Neural crest cell (in vitro differentiated cells): ENCODE results near the gene SVEP1. TPM values are rescaled to one million over a fixed set of nuclear protein-coding genes. Genes with fewer than 3 reads are reported as not detected.
"Not testable (repeated sequence)": the region's sequence is repeated elsewhere in the genome, so short reads cannot be mapped to it uniquely, and the experiment has no call there.

Experiments used
- DNase-seq: peaks from one replicate; pipeline ENCODE4 v3.0.0; 2021; ENCODE audit warnings: low read depth, mixed read lengths, low spot score
- H3K27ac Mint-ChIP-seq: one replicate; pipeline ENCODE4 v1.8.0; 2021; ENCODE audit warnings: mild to moderate bottlenecking, mixed read lengths; ENCODE audit not compliant: unreplicated experiment
- H3K27me3 Mint-ChIP-seq: 2 replicates; pipeline ENCODE4 v1.8.0; 2021; ENCODE audit warnings: low read depth, mild to moderate bottlenecking, mixed read lengths
- H3K36me3 Mint-ChIP-seq: 2 replicates; pipeline ENCODE4 v1.8.0; 2021; ENCODE audit warnings: low read depth, mild to moderate bottlenecking, mixed read lengths
- H3K4me1 Mint-ChIP-seq: 2 replicates; pipeline ENCODE4 v1.8.0; 2021; ENCODE audit warnings: mixed read lengths
- H3K4me3 Mint-ChIP-seq: one replicate; pipeline ENCODE4 v1.8.0; 2021; ENCODE audit warnings: mild to moderate bottlenecking, mixed read lengths
- H3K9me3 Mint-ChIP-seq: 2 replicates; pipeline ENCODE4 v1.8.0; 2021; ENCODE audit warnings: mixed read lengths
- total RNA-seq: library from RNA; stranded (reverse); gene quantifications from 2 replicates; pipeline ENCODE4 v1.2.1, GENCODE V29; 2021
- TF ChIP-seq, protein P1 (sequence below): fragments of 200-600 bp; sonication (generic); conservative IDR thresholded peaks from 2 replicates; pipeline ENCODE4 v1.5.0; 2021; ENCODE audit warnings: antibody characterized with exemption, mild to moderate bottlenecking

SVEP1 gene
- total RNA-seq, 1 donor from 2014 or later = 1.3 TPM

DNA sequence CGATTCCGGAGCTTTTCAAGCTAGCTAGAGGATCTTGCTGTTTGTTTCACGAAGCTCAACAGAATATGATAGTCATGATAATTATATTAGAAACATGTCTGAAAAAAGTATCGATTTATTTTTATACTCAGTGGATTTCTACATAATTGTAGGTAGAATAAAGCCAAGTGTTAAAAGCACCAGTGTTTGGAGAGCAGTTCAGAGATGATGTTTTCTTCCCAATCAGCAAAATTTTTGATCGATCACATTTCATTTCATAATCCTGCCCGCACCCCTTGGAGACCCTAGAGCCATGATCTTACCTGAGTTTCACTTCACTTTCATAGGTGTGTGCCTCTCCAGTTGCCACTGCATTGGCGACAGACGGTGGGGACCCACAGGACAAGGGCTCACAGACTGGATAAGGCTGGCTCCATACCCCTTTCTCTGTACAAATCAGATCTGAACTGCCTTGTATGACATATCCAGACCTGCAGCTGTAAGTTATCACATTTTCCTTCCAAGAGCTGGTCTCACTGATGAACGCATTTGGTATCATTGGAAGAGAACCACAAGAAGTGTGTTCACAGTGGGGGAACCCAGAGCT lies 173.6 kb downstream of the SVEP1 start:
- no peak for DNase-seq
- Mint-ChIP-seq H3K9me3 (no peaks in the 10 kb centered on the region), H3K27ac (no peak overlapping the region), H3K27me3 (no peaks in the 10 kb centered on the region), H3K36me3 (no peaks in the 10 kb centered on the region), H3K4me1 (no peaks in the 10 kb centered on the region), H3K4me3 (no peak overlapping the region)
- TF ChIP-seq, protein P1, sequence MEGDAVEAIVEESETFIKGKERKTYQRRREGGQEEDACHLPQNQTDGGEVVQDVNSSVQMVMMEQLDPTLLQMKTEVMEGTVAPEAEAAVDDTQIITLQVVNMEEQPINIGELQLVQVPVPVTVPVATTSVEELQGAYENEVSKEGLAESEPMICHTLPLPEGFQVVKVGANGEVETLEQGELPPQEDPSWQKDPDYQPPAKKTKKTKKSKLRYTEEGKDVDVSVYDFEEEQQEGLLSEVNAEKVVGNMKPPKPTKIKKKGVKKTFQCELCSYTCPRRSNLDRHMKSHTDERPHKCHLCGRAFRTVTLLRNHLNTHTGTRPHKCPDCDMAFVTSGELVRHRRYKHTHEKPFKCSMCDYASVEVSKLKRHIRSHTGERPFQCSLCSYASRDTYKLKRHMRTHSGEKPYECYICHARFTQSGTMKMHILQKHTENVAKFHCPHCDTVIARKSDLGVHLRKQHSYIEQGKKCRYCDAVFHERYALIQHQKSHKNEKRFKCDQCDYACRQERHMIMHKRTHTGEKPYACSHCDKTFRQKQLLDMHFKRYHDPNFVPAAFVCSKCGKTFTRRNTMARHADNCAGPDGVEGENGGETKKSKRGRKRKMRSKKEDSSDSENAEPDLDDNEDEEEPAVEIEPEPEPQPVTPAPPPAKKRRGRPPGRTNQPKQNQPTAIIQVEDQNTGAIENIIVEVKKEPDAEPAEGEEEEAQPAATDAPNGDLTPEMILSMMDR = no peak

DNA sequence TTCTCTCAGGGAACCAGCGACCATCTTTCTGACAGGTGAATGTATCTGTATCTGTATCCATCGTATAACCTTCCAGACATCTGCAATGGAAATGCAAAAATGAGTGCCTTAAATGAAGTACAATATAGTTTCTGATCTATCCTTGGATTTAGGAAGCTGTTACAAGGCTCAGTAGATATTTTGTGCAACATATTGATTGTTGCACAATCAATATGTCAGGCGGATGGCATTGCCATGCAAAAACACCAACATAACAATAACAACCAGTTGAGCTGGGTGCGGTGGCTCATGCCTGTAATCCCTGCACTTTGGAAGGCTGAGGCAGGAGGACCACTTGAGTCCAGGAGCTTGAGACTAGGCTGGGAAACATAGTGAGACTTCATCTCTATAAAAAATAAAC lies 175.1 kb downstream of the SVEP1 start:
- H3K4me3 Mint-ChIP-seq = no peak overlapping the region
- no peaks in the 10 kb centered on the region for H3K9me3 Mint-ChIP-seq
- H3K27ac Mint-ChIP-seq = no peak overlapping the region
- TF ChIP-seq, protein P1 = no peak
- no peaks in the 10 kb centered on the region for H3K36me3 Mint-ChIP-seq
- DNase-seq = no peak
- no peaks in the 10 kb centered on the region for H3K4me1 Mint-ChIP-seq
- H3K27me3 Mint-ChIP-seq = no peaks in the 10 kb centered on the region

DNA sequence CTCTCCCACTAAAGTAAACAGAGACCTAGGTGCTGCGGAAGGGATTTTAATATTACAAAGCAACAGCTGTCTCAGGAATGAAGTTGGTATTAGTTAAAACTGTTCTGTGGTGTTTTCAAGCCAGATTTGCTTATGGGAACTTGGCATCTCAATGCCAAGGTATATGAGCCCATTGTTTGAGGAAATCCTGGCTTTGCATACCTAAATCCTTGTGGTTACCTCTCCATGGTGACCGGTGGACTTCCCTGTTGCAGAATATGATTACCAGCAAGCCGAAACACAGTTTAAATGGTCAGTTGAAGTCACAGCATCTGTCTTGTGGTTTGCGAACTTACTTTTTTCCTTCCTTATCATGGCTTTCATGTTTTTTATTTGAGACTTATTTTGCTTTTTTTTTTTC lies 179.6 kb downstream of the SVEP1 start:
- TF ChIP-seq, protein P1 = no peak
- Mint-ChIP-seq H3K27ac (no peak overlapping the region), H3K4me1 (no peaks in the 10 kb centered on the region), H3K36me3 (no peaks in the 10 kb centered on the region), H3K9me3 (no peaks in the 10 kb centered on the region), H3K27me3 (no peaks in the 10 kb centered on the region), H3K4me3 (no peak overlapping the region)
- no peak for DNase-seq

DNA sequence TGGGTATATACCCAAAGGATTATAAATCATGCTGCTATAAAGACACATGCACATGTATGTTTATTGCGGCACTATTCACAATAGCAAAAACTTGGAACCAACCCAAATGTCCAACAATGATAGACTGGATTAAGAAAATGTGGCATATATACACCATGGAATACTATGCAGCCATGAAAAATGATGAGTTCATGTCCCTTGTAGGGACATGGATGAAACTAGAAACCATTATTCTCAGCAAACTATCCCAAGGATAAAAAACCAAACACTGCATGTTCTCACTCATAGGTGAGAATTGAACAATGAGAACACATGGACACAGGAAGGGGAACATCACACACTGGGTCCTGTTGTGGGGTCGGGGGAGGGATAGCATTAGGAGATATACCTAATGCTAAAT lies 180.5 kb downstream of the SVEP1 start:
- H3K9me3 Mint-ChIP-seq, H3K4me1 Mint-ChIP-seq, H3K4me3 Mint-ChIP-seq, H3K27me3 Mint-ChIP-seq, H3K27ac Mint-ChIP-seq, H3K36me3 Mint-ChIP-seq, DNase-seq: not testable (repeated sequence)

- H3K9me3 Mint-ChIP-seq = peaks cover 4% of the 10 kb centered on the region
- H3K4me1 Mint-ChIP-seq = no peaks in the 10 kb centered on the region
- DNase-seq = no peak
- TF ChIP-seq, protein P1 = no peak
- peaks cover 5% of the 10 kb centered on the region for H3K36me3 Mint-ChIP-seq
- H3K27ac Mint-ChIP-seq = no peak overlapping the region
- no peaks in the 10 kb centered on the region for H3K27me3 Mint-ChIP-seq
- no peak overlapping the region for H3K4me3 Mint-ChIP-seq
These were observed 187.6 kb downstream of the SVEP1 start for GRCh38 chr9:110391826-110392485.

- Mint-ChIP-seq H3K4me3 (no peak overlapping the region), H3K9me3 (peaks cover 4% of the 10 kb centered on the region), H3K27ac (no peak overlapping the region), H3K36me3 (peaks cover 3% of the 10 kb centered on the region), H3K4me1 (no peaks in the 10 kb centered on the region), H3K27me3 (no peaks in the 10 kb centered on the region)
- TF ChIP-seq, protein P1 = no peak
- DNase-seq = no peak
These were observed 190.3 kb downstream of the SVEP1 start for GRCh38 chr9:110389148-110389750.
